ENCODE data around the gene MDFIC. TPM values are rescaled to one million over a fixed set of nuclear protein-coding genes. Genes with fewer than 3 reads are reported as not detected.

The MDFIC gene
- total RNA-seq, 1 donor from 2014 or later, result 8.7 TPM

DNA sequence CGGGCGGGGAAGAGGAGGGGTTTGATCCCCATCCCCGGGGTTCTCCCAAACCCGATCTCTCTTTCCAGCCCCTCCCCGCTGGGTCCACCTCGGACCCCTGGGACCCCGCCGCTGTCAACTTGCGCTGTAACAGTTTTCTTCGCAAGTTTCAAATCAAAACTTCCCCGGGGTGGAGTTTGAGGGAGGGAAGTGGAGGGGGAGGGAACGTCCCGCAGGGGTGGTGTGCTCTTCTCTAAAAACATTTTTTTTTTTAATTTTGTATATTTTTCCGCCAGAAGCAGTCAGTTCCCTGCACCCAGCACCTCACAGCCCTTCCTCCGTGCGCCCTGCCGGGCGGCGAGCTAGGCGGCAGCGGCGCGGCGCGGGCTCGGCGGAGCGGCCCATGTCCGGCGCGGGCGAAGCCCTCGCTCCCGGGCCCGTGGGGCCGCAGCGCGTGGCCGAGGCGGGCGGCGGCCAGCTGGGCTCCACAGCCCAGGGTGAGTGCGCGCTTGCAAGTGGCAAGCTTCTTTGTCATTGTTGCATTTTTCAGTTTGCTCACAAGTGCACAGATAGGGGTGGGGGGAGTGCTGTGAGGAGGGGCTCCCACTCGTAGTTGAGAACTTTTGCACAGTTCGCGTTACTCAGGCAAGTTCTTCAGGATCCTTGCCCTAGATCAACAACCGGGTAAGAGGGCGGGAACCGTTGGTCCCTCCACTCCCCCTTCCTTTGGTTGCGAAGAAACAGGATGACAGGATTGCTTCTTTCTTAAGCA is 933 bp downstream of the MDFIC start:
- Histone ChIP-seq H3K27me3 (ENCODE audit: control insufficient read depth, insufficient read depth, low read length) (no peaks in the 10 kb centered on the region), H3K36me3 (ENCODE audit: control insufficient read depth, insufficient read depth, low read length) (no peaks in the 10 kb centered on the region), H3K4me3 (ENCODE audit: low read depth, low read length) (peak overlapping the region; percentile 90)
- TF ChIP-seq, protein P1, sequence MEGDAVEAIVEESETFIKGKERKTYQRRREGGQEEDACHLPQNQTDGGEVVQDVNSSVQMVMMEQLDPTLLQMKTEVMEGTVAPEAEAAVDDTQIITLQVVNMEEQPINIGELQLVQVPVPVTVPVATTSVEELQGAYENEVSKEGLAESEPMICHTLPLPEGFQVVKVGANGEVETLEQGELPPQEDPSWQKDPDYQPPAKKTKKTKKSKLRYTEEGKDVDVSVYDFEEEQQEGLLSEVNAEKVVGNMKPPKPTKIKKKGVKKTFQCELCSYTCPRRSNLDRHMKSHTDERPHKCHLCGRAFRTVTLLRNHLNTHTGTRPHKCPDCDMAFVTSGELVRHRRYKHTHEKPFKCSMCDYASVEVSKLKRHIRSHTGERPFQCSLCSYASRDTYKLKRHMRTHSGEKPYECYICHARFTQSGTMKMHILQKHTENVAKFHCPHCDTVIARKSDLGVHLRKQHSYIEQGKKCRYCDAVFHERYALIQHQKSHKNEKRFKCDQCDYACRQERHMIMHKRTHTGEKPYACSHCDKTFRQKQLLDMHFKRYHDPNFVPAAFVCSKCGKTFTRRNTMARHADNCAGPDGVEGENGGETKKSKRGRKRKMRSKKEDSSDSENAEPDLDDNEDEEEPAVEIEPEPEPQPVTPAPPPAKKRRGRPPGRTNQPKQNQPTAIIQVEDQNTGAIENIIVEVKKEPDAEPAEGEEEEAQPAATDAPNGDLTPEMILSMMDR (IDR thresholded peaks at IDR 0.05; ENCODE audit: insufficient read depth, low read length, severe bottlenecking), result no peak
- DNase-seq (ENCODE audit: low read depth) (peak; percentile 69), FAIRE-seq (no peak)

DNA sequence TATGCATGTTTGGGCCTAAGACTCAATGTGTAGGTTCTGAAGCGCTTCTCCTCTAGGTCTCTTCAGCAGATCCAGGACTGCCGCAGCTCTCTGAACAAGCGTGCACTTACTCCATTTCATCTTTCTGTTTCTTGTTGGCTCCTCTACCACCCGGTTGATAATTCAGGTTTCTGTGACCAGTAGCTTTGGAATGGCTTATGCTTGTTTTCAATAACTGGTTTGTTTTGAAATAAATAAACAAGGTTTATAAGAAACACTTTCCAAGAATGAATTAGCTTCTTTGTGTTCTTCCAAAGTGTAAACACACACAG is 1.5 kb downstream of the MDFIC start:
- H3K27me3 ChIP-seq (ENCODE audit: control insufficient read depth, insufficient read depth, low read length), result no peaks in the 10 kb centered on the region
- no peaks in the 10 kb centered on the region for H3K36me3 ChIP-seq (ENCODE audit: control insufficient read depth, insufficient read depth, low read length)
- DNase-seq (ENCODE audit: low read depth) (peak; percentile 21), FAIRE-seq (no peak)
- TF ChIP-seq, protein P1 (IDR thresholded peaks at IDR 0.05; ENCODE audit: insufficient read depth, low read length, severe bottlenecking), result no peak
- peak overlapping the region; percentile 90 for H3K4me3 ChIP-seq (ENCODE audit: low read depth, low read length)

DNA sequence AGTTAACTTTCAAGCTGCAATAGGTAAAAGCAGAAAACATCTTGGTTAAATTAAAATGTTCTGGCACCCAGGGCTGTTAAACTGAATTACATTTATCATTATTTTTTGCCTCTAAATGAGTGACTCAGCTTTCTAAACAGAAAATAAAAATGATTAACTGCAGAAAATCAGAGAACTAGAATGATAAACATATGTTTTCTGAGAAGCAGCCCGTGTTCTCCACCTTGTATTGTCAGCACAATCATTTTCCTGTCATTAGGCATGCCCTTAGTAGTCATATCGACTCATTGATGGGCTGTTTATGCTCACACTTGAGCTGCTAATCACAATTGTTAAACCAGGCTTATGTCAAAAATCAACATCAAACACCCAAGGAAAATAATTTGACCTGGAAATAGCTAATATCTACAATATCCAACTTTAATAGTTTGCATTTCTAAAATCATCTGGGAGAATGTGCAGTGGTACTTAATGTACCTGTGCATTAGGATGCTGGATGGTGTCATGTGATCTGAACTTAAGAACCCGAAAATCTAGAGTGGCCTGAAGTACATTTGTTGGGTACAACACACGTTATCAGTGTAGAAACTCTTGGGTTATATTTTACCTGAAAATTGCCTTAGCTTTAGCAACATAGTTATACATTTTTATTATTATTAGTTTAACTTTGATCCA is 2.3 kb downstream of the MDFIC start:
- TF ChIP-seq, protein P1 (IDR thresholded peaks at IDR 0.05; ENCODE audit: insufficient read depth, low read length, severe bottlenecking), result no peak
- FAIRE-seq, result no peak
- peak; percentile 56 for DNase-seq (ENCODE audit: low read depth)
- H3K36me3 ChIP-seq (ENCODE audit: control insufficient read depth, insufficient read depth, low read length), result no peaks in the 10 kb centered on the region
- H3K4me3 ChIP-seq (ENCODE audit: low read depth, low read length), result no peak overlapping the region
- H3K27me3 ChIP-seq (ENCODE audit: control insufficient read depth, insufficient read depth, low read length), result no peaks in the 10 kb centered on the region

DNA sequence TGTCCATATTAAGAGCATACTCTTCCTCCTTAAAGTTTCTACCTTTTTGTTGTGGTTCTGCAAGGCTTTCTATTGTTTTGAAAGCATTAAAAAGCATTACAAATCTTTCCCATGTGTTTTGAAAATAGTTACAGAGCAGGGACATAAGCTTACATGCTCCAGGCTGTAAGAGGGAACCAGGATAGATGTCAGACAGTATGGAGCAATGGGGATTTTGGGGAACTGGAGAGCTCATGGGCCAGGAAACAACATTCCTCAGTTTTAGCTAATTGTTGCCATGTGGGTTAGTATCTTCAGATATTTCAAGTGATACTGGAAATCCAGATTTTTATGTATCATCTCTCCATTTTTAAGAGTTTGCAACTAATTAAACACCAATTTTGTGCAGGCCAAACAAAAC is 3.5 kb downstream of the MDFIC start:
- FAIRE-seq (no peak), DNase-seq (ENCODE audit: low read depth) (no peak)
- no peaks in the 10 kb centered on the region for H3K36me3 ChIP-seq (ENCODE audit: control insufficient read depth, insufficient read depth, low read length)
- TF ChIP-seq, protein P1 (IDR thresholded peaks at IDR 0.05; ENCODE audit: insufficient read depth, low read length, severe bottlenecking), result no peak
- no peaks in the 10 kb centered on the region for H3K27me3 ChIP-seq (ENCODE audit: control insufficient read depth, insufficient read depth, low read length)
- H3K4me3 ChIP-seq (ENCODE audit: low read depth, low read length), result no peak overlapping the region

DNA sequence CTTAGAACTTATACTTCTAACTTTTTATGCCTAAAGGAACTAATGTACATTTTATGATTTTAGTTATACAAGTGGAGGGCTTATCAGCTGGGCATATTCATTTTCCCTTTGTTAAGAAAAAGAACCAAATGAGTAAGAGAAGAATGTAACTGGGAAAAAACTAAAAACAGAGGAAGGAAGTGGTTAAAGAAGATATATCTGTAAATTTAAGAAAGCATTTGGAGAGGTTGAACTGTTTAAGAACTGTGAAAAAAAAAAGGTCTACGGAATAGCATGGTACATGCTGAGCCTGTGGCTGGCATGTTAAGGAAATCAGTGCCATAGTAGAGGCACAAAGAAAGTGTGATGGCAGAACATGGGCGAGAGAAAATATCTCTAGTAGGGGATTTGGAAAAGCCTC is 6.2 kb downstream of the MDFIC start:
- Histone ChIP-seq H3K36me3 (ENCODE audit: control insufficient read depth, insufficient read depth, low read length) (no peaks in the 10 kb centered on the region), H3K27me3 (ENCODE audit: control insufficient read depth, insufficient read depth, low read length) (no peaks in the 10 kb centered on the region), H3K4me3 (ENCODE audit: low read depth, low read length) (no peak overlapping the region)
- TF ChIP-seq, protein P1 (IDR thresholded peaks at IDR 0.05; ENCODE audit: insufficient read depth, low read length, severe bottlenecking), result no peak
- FAIRE-seq (no peak), DNase-seq (ENCODE audit: low read depth) (no peak)
